Thoracic aorta (tissue), 2 donors: ENCODE measurements around the gene DPY19L3. TPM values are rescaled to one million over a fixed set of nuclear protein-coding genes. Genes with fewer than 3 reads are reported as not detected.
A peak's percentile ranks its signal among the peaks of the same experiment; 100 is the strongest.
"Not testable (repeated sequence)": the region's sequence is repeated elsewhere in the genome, so short reads cannot be mapped to it uniquely, and the experiment has no call there.

Source experiments
- ATAC-seq: fragments of 150-250 bp; one replicate; pipeline ENCODE4 v1.8.0; 2017; ENCODE audit warnings: low read depth; ENCODE audit not compliant: insufficient number of reproducible peaks, low FRiP score
- DNase-seq: peaks from one replicate; pipeline ENCODE4 v3.0.0-alpha.2; 2020; ENCODE audit warnings: low spot score
- H3K27ac ChIP-seq, 2 donors: fragments of 200-600 bp; sonication (generic); 1 replicate in 1 of 2; 2 replicates in 1 of 2; pipeline ENCODE4 v1.5.1; 2016; ENCODE audit warnings: mild to moderate bottlenecking in 2 of 2, moderate library complexity in 2 of 2
- H3K27me3 ChIP-seq: fragments of 200-600 bp; sonication (generic); replicated peaks from 2 replicates; pipeline ENCODE4 v1.6.0; 2016; ENCODE audit warnings: mild to moderate bottlenecking; ENCODE audit not compliant: insufficient read depth
- H3K36me3 ChIP-seq: fragments of 200-600 bp; sonication (generic); one replicate; pipeline ENCODE4 v1.5.1; 2016
- H3K4me1 ChIP-seq, 2 donors: fragments of 200-600 bp; sonication (generic); 1 replicate in 1 of 2; 2 replicates in 1 of 2; pipeline versions ENCODE4 v1.5.1 to v1.6.0; 2016; ENCODE audit warnings: low read depth in 2 of 2, mild to moderate bottlenecking in 1 of 2; ENCODE audit not compliant: control insufficient read depth in 1 of 2
- H3K4me3 ChIP-seq: fragments of 200-600 bp; sonication (generic); 2 replicates; pipeline ENCODE4 v1.5.1; 2016; ENCODE audit warnings: mild to moderate bottlenecking
- H3K9me3 ChIP-seq: fragments of 200-600 bp; sonication (generic); 2 replicates; pipeline ENCODE4 v1.5.1; 2016
- CTCF ChIP-seq: fragments of 200-600 bp; sonication (generic); IDR thresholded peaks from one replicate; pipeline ENCODE4 v1.5.1; 2019; ENCODE audit warnings: antibody characterized with exemption
- total RNA-seq, 2 donors: library from RNA; depleted of rRNA; stranded (reverse); fragments of >200 nt; gene quantifications; one replicate each; pipeline versions ENCODE4 v1.1.0 to v1.2.3, GENCODE V29; 2016

The DPY19L3 gene
- total RNA-seq, 2 donors from 2014 or later = 22.1 to 32.9 TPM

GRCh38 chr19:32367948-32368536 lies 37.5 kb upstream of the DPY19L3 start:
- no peak for TF ChIP-seq CTCF
- ATAC-seq (no peak), DNase-seq (no peak)
- peaks cover 14 to 19% of the 10 kb centered on the region in 2 donors for H3K4me1 ChIP-seq
- no peaks in the 10 kb centered on the region for H3K36me3 ChIP-seq
- H3K27ac ChIP-seq = peak overlapping the region in 1 of 2 donors; percentile 39
- H3K27me3 ChIP-seq = no peaks in the 10 kb centered on the region
- no peak overlapping the region for H3K4me3 ChIP-seq
- no peaks in the 10 kb centered on the region for H3K9me3 ChIP-seq

- H3K9me3 ChIP-seq = no peaks in the 10 kb centered on the region
- no peak overlapping the region for H3K4me3 ChIP-seq
- H3K27me3 ChIP-seq = no peaks in the 10 kb centered on the region
- peak overlapping the region in 1 of 2 donors; percentile 39 for H3K27ac ChIP-seq
- H3K4me1 ChIP-seq = peaks cover 12 to 14% of the 10 kb centered on the region in 2 donors
- DNase-seq (no peak), ATAC-seq (no peak)
- no peak for TF ChIP-seq CTCF
- no peaks in the 10 kb centered on the region for H3K36me3 ChIP-seq
Observed at GRCh38 chr19:32368787-32369186, 36.8 kb upstream of the DPY19L3 start.

- no peak for DNase-seq
- Histone ChIP-seq H3K36me3 (no peaks in the 10 kb centered on the region), H3K4me1 (peaks cover 6 to 22% of the 10 kb centered on the region in 2 donors), H3K9me3 (no peaks in the 10 kb centered on the region), H3K27ac (peak overlapping the region; percentile 59 to 67), H3K27me3 (no peaks in the 10 kb centered on the region), H3K4me3 (no peak overlapping the region)
- no peak for ATAC-seq
- TF ChIP-seq CTCF = no peak
Observed at GRCh38 chr19:32372726-32373517, 32.6 kb upstream of the DPY19L3 start.

GRCh38 chr19:32373585-32374295 lies 31.8 kb upstream of the DPY19L3 start:
- H3K4me1 ChIP-seq = peaks cover 3 to 22% of the 10 kb centered on the region in 2 donors
- H3K4me3 ChIP-seq = peak overlapping the region; percentile 46
- no peaks in the 10 kb centered on the region for H3K9me3 ChIP-seq
- peak; percentile 97 for ATAC-seq
- no peaks in the 10 kb centered on the region for H3K27me3 ChIP-seq
- peak overlapping the region; percentile 59 to 71 for H3K27ac ChIP-seq
- peak; percentile 15 for DNase-seq
- H3K36me3 ChIP-seq = no peaks in the 10 kb centered on the region
- no peak for TF ChIP-seq CTCF

- ATAC-seq, DNase-seq, H3K4me3 ChIP-seq, H3K36me3 ChIP-seq, H3K9me3 ChIP-seq, H3K27me3 ChIP-seq: not testable (repeated sequence)
- peaks cover 3 to 22% of the 10 kb centered on the region in 2 donors for H3K4me1 ChIP-seq
- peak overlapping the region; percentile 59 to 71 for H3K27ac ChIP-seq
Observed at GRCh38 chr19:32374362-32374761, 31.2 kb upstream of the DPY19L3 start.
